Measurements from ENCODE around the gene LCN6.
"Not testable (repeated sequence)": the region's sequence is repeated elsewhere in the genome, so short reads cannot be mapped to it uniquely, and the experiment has no call there.

The LCN6 gene

GRCh38 chr9:136769710-136770191 is 21.4 kb upstream of the LCN6 start:
- Histone ChIP-seq H3K4me1 (ENCODE audit: control insufficient read depth in 1 of 2, insufficient read depth in 1 of 2, low read depth in 1 of 2, low read length in 1 of 2) (no peaks in the 10 kb centered on the region), H3K9me3 (peaks cover 3% of the 10 kb centered on the region), H3K4me3 (ENCODE audit: low read depth in 1 of 2, low read length in 1 of 2) (no peak overlapping the region), H3K27ac (no peak overlapping the region), H3K27me3 (peaks cover 26% of the 10 kb centered on the region), H3K36me3 (no peaks in the 10 kb centered on the region)
- TF ChIP-seq, protein P1, sequence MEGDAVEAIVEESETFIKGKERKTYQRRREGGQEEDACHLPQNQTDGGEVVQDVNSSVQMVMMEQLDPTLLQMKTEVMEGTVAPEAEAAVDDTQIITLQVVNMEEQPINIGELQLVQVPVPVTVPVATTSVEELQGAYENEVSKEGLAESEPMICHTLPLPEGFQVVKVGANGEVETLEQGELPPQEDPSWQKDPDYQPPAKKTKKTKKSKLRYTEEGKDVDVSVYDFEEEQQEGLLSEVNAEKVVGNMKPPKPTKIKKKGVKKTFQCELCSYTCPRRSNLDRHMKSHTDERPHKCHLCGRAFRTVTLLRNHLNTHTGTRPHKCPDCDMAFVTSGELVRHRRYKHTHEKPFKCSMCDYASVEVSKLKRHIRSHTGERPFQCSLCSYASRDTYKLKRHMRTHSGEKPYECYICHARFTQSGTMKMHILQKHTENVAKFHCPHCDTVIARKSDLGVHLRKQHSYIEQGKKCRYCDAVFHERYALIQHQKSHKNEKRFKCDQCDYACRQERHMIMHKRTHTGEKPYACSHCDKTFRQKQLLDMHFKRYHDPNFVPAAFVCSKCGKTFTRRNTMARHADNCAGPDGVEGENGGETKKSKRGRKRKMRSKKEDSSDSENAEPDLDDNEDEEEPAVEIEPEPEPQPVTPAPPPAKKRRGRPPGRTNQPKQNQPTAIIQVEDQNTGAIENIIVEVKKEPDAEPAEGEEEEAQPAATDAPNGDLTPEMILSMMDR (IDR thresholded peaks at IDR 0.05), result peak; percentile 46

GRCh38 chr9:136766410-136767120 is 18.2 kb upstream of the LCN6 start:
- H3K27me3 ChIP-seq, result peaks cover 49% of the 10 kb centered on the region
- H3K27ac ChIP-seq; H3K4me3 ChIP-seq (ENCODE audit: low read depth in 1 of 2, low read length in 1 of 2); H3K36me3 ChIP-seq; H3K9me3 ChIP-seq; H3K4me1 ChIP-seq (ENCODE audit: control insufficient read depth in 1 of 2, insufficient read depth in 1 of 2, low read depth in 1 of 2, low read length in 1 of 2): not testable (repeated sequence)

- H3K4me3 ChIP-seq (ENCODE audit: low read depth in 1 of 2, low read length in 1 of 2); H3K4me1 ChIP-seq (ENCODE audit: control insufficient read depth in 1 of 2, insufficient read depth in 1 of 2, low read depth in 1 of 2, low read length in 1 of 2); H3K36me3 ChIP-seq; H3K27ac ChIP-seq; H3K9me3 ChIP-seq: not testable (repeated sequence)
- H3K27me3 ChIP-seq, result peaks cover 48% of the 10 kb centered on the region
Measured at GRCh38 chr9:136765745-136766409, 17.6 kb upstream of the LCN6 start.

GRCh38 chr9:136765041-136765440 is 16.7 kb upstream of the LCN6 start:
- Histone ChIP-seq H3K9me3 (no peaks in the 10 kb centered on the region), H3K4me3 (ENCODE audit: low read depth in 1 of 2, low read length in 1 of 2) (no peak overlapping the region), H3K27me3 (peaks cover 51% of the 10 kb centered on the region), H3K36me3 (no peaks in the 10 kb centered on the region), H3K4me1 (ENCODE audit: control insufficient read depth in 1 of 2, insufficient read depth in 1 of 2, low read depth in 1 of 2, low read length in 1 of 2) (no peaks in the 10 kb centered on the region), H3K27ac (no peak overlapping the region)
- TF ChIP-seq, protein P1 (IDR thresholded peaks at IDR 0.05), result no peak

DNA sequence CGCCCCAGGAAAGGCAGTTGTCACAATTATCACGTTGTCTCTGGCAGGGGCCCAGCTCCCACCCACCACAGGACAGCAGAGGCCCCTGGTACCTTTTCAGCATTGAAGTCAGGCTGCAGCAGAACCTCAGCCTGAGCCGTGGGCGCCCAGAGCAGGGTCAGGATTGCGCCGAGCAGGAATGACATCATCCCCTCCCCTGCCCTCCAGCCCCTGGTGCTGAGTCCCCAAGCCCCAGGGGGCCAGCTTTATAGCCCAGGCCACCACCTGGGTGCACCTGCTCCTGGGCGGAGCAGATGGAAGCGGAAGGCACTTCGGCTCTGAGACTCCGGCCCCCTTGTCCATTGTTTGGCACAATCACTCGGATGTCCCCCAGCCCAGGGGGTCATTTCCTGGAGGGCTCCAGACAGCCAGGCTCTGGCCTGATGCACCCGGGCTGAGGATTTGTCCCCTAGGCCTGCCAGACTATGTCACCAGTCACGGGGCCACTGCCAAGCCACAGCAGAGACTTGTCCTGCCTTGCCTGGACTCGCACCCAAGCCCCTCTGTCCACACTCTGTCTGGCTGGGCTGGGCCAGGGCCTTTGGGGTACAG is 16.1 kb upstream of the LCN6 start, which contains the start of gene LCN15:
LCN15 (minus strand) TSS at position 218 of the 591 bp plus-strand sequence; CDS start at position 188, 30 bp downstream.
- TF ChIP-seq, protein P1 (IDR thresholded peaks at IDR 0.05), result no peak
- H3K36me3 ChIP-seq, result no peaks in the 10 kb centered on the region
- no peak within 1 kb of the TSS for H3K27ac ChIP-seq
- peaks cover 51% of the 10 kb centered on the region for H3K27me3 ChIP-seq
- no peaks in the 10 kb centered on the region for H3K9me3 ChIP-seq
- H3K4me1 ChIP-seq (ENCODE audit: control insufficient read depth in 1 of 2, insufficient read depth in 1 of 2, low read depth in 1 of 2, low read length in 1 of 2), result no peaks in the 10 kb centered on the region
- H3K4me3 ChIP-seq (ENCODE audit: low read depth in 1 of 2, low read length in 1 of 2), result no peak within 1 kb of the TSS

GRCh38 chr9:136763649-136764035 is 15.3 kb upstream of the LCN6 start:
- TF ChIP-seq, protein P1 (IDR thresholded peaks at IDR 0.05), result no peak
- H3K4me1 ChIP-seq (ENCODE audit: control insufficient read depth in 1 of 2, insufficient read depth in 1 of 2, low read depth in 1 of 2, low read length in 1 of 2), result no peaks in the 10 kb centered on the region

More at GRCh38 chr9:136763649-136764035, 15.3 kb upstream of the LCN6 start:
- Histone ChIP-seq H3K4me3 (ENCODE audit: low read depth in 1 of 2, low read length in 1 of 2) (no peak overlapping the region), H3K9me3 (no peaks in the 10 kb centered on the region), H3K27ac (no peak overlapping the region), H3K27me3 (peaks cover 51% of the 10 kb centered on the region), H3K36me3 (no peaks in the 10 kb centered on the region)

All from neutrophil (primary cell).